ENCODE data around the gene OR1Q1.
"Not testable (repeated sequence)": the region's sequence is repeated elsewhere in the genome, so short reads cannot be mapped to it uniquely, and the experiment has no call there.

OR1Q1 gene, protein sequence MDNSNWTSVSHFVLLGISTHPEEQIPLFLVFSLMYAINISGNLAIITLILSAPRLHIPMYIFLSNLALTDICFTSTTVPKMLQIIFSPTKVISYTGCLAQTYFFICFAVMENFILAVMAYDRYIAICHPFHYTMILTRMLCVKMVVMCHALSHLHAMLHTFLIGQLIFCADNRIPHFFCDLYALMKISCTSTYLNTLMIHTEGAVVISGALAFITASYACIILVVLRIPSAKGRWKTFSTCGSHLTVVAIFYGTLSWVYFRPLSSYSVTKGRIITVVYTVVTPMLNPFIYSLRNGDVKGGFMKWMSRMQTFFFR

DNA sequence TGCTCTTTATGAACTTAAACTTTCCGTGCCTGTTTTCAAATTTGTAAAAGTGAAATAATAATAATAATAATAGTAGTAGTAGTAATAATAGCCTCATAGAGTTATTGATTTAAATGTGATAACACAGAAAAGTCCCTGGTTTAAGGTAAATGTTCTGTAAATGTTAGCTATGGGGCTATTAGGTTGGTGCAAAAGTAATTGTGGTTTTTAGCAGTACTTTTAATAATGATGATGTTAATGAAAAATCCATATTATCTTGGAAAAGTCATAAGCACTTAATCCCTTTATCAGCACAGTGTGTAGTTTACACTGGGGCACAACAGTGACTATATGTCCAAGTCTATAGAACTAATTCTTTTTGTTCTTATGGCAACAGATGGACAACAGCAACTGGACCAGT, at the start of gene OR1Q1:
Gene OR1Q1, plus strand, starts transcription at position 377 of the 400 bp plus-strand sequence. Its CDS starts 0 bp downstream, at position 377.
- no peak for DNase-seq

DNA sequence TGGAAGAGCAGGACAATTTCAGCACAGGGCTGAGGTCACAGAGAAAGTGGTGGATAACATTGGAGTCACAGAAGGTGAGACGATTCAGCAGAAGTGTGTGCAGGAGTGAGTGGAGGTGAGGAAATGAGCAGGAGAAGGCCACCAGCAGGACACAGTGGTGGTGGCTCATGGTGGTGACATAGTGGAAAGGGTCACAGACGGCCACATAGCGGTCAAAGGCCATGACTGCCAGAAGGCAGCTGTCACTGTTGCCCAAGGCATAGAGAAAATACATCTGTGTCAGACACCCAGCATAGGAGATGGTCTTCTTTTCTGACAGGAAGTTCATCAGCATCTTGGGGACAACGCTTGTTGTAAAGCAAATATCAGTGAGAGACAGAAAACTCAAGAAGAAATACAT, 46.6 kb upstream of the OR1Q1 start:
- DNase-seq: no peak

DNA sequence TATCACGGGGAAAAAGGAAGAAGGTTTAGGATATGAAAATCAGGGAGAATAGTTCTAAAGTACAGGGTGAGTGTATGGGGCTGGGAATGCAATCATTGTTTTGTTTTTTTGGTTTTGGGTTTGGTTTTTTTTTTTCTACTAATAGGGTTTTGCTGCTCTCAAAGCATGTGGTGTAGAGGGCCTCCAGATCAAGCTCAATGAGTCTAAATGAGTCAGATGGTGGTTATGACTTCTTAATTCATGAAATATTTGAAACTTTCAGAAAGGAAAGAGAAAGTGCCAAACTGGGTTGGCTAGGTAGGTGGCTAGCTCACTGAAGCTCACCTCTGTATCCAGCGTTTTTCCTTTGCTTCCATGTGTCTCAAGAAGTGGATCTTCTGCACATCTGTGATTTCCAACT, 42.1 kb upstream of the OR1Q1 start:
- no peak for DNase-seq

DNA sequence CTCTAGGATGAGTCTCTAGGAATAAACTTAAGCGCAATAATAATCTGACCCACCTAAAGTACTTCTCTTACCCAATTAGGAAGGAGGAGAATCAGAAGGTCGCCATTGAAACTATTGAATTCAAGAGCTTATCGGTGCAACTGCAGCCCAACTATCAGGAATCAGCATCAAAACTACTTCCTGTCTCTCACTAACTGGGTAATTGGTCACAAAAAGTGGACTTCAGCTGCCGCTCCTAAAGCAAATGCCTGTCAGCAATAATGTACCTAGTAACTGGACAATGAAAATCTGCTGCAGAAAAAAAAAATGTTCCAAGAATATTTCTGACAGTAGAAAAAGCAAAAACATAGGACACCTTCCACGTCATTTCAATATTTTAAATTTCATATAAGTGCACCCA, 34.7 kb upstream of the OR1Q1 start:
- DNase-seq: no peak

DNA sequence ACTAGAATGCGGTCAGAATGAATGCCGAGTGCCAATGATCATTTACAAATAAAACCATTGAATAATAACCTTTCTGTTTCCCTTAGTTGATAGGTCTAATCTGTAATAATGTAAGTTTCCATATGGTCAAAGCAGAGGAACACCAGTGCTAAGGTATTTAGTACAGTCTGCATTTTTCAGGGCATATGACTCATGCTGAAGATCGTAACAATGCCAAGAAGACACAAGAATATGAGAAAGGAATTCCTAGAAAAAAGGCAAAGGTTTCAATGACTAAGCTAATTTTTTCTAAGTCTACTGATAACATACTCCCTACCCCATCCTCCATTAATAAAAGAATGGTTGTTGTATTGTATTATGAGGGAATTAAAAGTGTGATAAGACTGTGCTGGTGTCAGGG, 34.2 kb upstream of the OR1Q1 start:
- no peak for DNase-seq

DNA sequence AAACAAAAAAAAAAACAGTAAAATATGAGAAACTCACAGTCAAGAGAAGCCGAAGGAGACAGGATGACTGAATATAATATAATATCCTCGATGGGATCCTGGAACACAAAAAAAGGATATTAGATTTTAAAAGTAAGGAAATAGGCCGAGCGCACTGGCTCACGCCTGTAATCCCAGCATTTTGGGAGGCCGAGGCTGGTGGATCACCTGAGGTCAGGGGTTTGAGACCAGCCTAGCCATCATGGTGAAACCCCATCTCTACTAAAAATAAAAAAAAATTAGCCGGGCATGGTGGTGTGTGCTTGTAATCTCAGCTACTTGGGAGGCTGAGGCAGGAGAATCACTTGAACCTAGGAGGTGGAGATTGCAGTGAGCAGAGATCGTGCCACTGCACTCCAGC, 31.3 kb upstream of the OR1Q1 start, which contains the start of gene OR1L8:
Gene OR1L8, minus strand, starts transcription at position 101 of the 400 bp plus-strand sequence. CDS start 14,907 bp downstream, outside the sequence.
- not testable (repeated sequence) for DNase-seq

DNA sequence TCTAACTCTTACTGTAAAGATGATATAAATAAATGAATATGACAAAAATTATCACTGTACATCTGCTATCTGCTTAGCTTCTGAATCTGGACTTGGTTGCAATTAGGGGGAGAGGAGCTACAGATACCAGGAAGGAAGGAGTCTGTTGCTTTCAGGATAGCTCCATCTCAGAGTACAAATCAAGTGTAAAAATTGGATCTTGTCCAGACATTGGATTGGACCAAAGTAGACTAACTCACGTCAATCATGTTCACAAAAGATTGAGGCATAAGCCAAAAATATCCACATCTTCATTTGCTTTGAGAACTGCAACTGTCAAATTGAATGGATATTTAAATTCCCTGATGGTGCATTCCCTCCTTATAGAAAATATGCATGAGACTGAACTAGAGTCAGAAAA, 8.8 kb upstream of the OR1Q1 start:
- no peak for DNase-seq

DNA sequence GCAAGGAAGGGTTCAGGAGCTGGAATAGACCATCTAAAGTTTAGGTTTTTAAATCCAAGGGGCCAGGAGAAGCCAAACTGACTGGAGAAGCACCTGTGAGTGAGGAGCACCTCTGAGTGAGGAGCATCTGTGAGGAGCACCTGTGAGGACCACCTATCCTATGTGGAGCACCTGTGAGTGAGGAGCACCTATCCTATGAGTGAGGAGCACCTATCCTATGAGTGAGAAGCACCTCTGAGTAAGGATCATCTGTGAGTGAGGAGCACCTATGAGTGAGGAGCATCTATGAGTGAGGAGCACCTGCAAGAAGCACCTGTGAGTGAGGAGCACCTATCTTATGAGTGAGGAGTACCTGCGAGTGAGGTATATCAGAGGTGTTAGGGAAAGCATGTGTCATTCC, 8.0 kb upstream of the OR1Q1 start:
- DNase-seq: no peak

DNA sequence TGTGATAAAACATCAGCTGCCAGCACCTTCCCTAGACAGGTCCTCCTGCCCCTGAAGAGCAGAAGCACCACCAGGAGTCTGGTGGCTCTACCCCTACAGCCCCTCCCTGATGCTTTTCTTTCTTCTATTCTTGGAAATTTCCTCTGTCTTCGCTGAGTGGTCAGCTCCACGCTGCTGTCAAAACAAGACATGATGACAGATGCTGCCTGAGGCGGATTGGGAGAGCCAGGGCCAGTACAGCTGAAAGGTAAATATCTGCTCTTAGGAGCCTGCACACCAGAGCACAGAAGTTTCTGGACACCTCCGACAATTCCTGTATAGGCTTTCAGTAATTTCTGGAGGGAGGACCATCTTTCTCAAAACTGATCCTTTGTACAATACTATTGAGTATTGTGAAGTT, 4.7 kb upstream of the OR1Q1 start:
- no peak for DNase-seq

DNA sequence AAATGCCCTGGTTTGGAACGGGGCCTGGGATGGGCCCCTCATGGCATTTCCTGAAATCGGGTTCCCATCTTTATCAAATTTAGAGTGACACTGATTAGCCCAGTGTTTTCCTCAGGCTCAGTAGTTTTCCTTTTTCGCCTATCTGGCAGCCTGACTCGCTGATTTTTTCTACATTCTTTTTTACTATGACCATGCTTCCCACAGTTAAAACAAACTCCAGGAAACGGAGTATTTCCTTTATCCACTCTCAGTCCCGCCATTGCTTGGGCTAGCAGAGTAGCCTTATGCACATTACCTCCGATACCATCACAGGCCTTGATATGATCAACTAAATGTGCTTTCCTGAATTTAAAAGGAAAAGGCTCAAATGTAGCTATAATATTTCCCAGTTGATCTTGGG, 5.5 kb downstream of the OR1Q1 start:
- DNase-seq: no peak

DNA sequence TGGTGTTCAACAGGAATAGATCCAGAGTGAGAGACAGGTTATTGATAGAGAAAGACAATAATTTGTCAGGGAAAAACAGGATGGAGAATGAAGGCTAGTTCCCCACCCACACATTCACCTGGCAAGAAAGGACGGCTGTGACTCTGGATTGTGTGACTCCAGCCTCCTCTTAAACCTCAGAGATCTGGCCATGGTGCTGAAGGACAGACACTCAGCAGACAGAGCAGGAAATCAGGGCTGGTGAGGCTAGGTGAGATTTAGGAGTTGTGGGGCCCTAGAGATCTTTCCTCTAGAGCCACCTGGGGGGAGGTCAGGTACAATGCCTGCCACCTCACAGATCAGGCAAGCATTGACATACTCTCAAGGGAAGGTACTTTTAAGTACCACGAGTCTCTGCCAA, 27.7 kb downstream of the OR1Q1 start:
- no peak for DNase-seq

DNA sequence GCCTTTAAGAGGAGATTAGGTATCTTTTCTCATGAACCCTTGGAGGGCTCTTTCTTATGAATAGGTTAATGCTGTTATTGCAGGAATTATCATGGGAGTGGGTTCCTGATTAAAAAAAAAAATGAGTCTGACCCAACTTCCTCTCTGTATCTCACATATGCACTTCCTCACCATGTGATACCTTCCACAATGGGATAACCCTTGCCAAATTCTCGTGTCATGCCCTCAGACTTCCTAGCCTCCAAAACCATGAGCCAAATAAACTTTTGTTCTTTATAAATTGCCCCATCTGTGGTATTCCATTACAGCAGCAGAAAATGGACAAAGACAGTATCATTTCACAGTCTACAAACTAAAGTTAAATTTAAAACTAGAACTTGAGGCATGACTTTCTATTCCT, 41.8 kb downstream of the OR1Q1 start:
- DNase-seq: no peak

DNA sequence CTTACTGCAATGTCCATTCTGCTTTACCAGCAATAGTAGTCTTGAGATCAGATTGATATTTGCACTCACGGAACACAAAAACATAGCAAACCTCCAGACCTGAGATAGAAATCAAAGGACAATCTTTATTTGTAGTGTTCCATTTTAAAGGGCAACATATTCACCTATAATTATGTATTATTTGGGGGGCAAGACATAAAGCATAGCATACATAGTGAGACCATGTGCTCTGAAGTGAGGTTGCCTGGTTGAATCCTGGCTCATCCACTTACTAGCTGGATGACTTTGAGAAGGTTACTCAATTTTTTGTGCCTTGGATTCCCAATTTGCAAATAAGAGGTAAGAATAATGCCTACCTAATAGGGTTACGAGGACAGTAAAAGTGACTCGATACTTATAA, 43.0 kb downstream of the OR1Q1 start, which contains the start of gene OR1B1:
Gene OR1B1, minus strand, starts transcription at position 101 of the 400 bp plus-strand sequence.
- no peak for DNase-seq

DNA sequence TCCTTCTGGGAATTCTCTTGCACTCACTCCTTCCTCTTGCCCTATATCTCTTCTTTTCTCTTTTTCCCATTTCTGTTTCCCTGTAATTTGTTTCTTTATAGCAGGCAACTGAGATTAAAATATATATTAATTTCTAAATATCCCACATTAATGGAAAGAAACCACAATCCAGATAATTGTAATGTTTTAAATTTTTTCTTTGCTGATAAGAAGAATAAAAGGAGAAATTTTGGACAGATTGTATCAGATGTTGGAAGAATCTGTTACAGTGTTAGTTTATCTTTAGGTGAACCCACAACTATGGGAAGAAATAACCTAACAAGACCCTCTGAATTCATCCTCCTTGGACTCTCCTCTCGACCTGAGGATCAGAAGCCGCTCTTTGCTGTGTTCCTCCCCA, 46.9 kb downstream of the OR1Q1 start, which contains the start of gene OR1L1:
Gene OR1L1, plus strand, starts transcription at position 301 of the 400 bp plus-strand sequence. Its CDS starts 0 bp downstream, at position 301.
- no peak for DNase-seq

All from CD4-positive, alpha-beta T cell treated with Interleukin-17A for 4 hours (primary cell).